WTC11 (cell line): ENCODE data around the gene SLC25A44. TPM values are rescaled to one million over a fixed set of nuclear protein-coding genes. Genes with fewer than 3 reads are reported as not detected.

Experiments used
- ATAC-seq: fragments of 200-7000 bp; cut with Tn5 transposase; 2 replicates; pipeline ENCODE4 v1.10.0; 2021; ENCODE audit warnings: mild to moderate bottlenecking, moderate library complexity
- CTCF ChIA-PET: fragments of 300-600 bp; sonication (Branson Sonifier 250); formaldehyde crosslinking; loops from one replicate; lab custom pipeline; 2021; ENCODE audit warnings: antibody characterized with exemption; lab: Charles Lee
- POLR2A ChIA-PET: fragments of 350-600 bp; sonication (Branson Sonifier 250); formaldehyde crosslinking; loops from one replicate; lab custom pipeline; 2021; ENCODE audit warnings: antibody characterized with exemption; lab: Charles Lee
- DNase-seq: peaks from one replicate; pipeline ENCODE4 v3.0.0; 2021; ENCODE audit warnings: low spot score
- H3K27ac Mint-ChIP-seq: 2 replicates; pipeline ENCODE4 v1.8.0; 2021; ENCODE audit warnings: mixed read lengths
- H3K27me3 Mint-ChIP-seq: 2 replicates; pipeline ENCODE4 v1.8.0; 2021; ENCODE audit warnings: low read depth, mild to moderate bottlenecking, moderate library complexity, mixed read lengths
- H3K36me3 Mint-ChIP-seq: 2 replicates; pipeline ENCODE4 v1.8.0; 2021; ENCODE audit warnings: mixed read lengths
- H3K4me1 Mint-ChIP-seq: 2 replicates; pipeline ENCODE4 v1.8.0; 2022; ENCODE audit warnings: mixed read lengths
- H3K4me3 Mint-ChIP-seq: 2 replicates; pipeline ENCODE4 v1.8.0; 2021; ENCODE audit warnings: mild to moderate bottlenecking, moderate library complexity, mixed read lengths
- H3K9me3 Mint-ChIP-seq: 2 replicates; pipeline ENCODE4 v1.8.0; 2021; ENCODE audit warnings: mixed read lengths
- ATF2 ChIP-seq: sonication (generic); formaldehyde crosslinking; IDR thresholded peaks from 2 replicates; pipeline ENCODE4 v1.8.1; 2022; ENCODE audit warnings: low read depth, missing genetic modification reagents, borderline replicate concordance
- ELF4 ChIP-seq: sonication (generic); formaldehyde crosslinking; IDR thresholded peaks from 2 replicates; pipeline ENCODE4 v1.8.1; 2022; ENCODE audit warnings: low read depth, mild to moderate bottlenecking, moderate library complexity, missing genetic modification reagents
- EMX1 ChIP-seq: fragments of 250-450 bp; sonication (Bioruptor Pico); IDR thresholded peaks from 2 replicates; pipeline ENCODE4 v1.8.0; 2021; ENCODE audit warnings: mild to moderate bottlenecking
- ETV6 ChIP-seq: sonication (generic); formaldehyde crosslinking; IDR thresholded peaks from 2 replicates; pipeline ENCODE4 v1.8.1; 2022; ENCODE audit warnings: mild to moderate bottlenecking, missing genetic modification reagents
- GABPB1 ChIP-seq: sonication (generic); formaldehyde crosslinking; IDR thresholded peaks from 2 replicates; pipeline ENCODE4 v1.8.1; 2023; ENCODE audit warnings: mild to moderate bottlenecking, missing genetic modification reagents
- GRHL2 ChIP-seq: fragments of 250-450 bp; sonication (Bioruptor Pico); IDR thresholded peaks from 2 replicates; pipeline ENCODE4 v1.8.0; 2022; ENCODE audit warnings: mild to moderate bottlenecking, moderate library complexity; ENCODE audit not compliant: insufficient replicate concordance, severe bottlenecking
- HMGA2 ChIP-seq: fragments of 250-450 bp; sonication (Bioruptor Pico); IDR thresholded peaks from 2 replicates; pipeline ENCODE4 v1.4.0; 2021; ENCODE audit warnings: mild to moderate bottlenecking, moderate library complexity
- JAZF1 ChIP-seq: fragments of 250-450 bp; sonication (Bioruptor Pico); IDR thresholded peaks from 2 replicates; pipeline ENCODE4 v1.9.0; 2021; ENCODE audit warnings: moderate library complexity, mild to moderate bottlenecking, inconsistent platforms
- JUN ChIP-seq: sonication (generic); formaldehyde crosslinking; IDR thresholded peaks from 2 replicates; pipeline ENCODE4 v1.8.0; 2023; ENCODE audit warnings: mild to moderate bottlenecking, missing genetic modification reagents
- NR1H2 ChIP-seq: sonication (generic); formaldehyde crosslinking; IDR thresholded peaks from 2 replicates; pipeline ENCODE4 v1.9.0; 2021; ENCODE audit warnings: mild to moderate bottlenecking, moderate library complexity, missing genetic modification reagents
- RELA ChIP-seq: sonication (generic); formaldehyde crosslinking; IDR thresholded peaks from 2 replicates; pipeline ENCODE4 v1.8.1; 2022; ENCODE audit warnings: missing genetic modification reagents, mild to moderate bottlenecking, borderline replicate concordance
- SMAD4 ChIP-seq: sonication (generic); formaldehyde crosslinking; IDR thresholded peaks from 2 replicates; pipeline ENCODE4 v1.8.0; 2022; ENCODE audit warnings: mild to moderate bottlenecking, missing genetic modification reagents
- USF1 ChIP-seq: sonication (generic); formaldehyde crosslinking; IDR thresholded peaks from 2 replicates; pipeline ENCODE4 v1.8.0; 2022; ENCODE audit warnings: mild to moderate bottlenecking, missing genetic modification reagents
- ZNF232 ChIP-seq: sonication (generic); formaldehyde crosslinking; IDR thresholded peaks from 2 replicates; pipeline ENCODE4 v1.8.0; 2022; ENCODE audit warnings: mild to moderate bottlenecking, missing genetic modification reagents
- ZNF263 ChIP-seq: sonication (generic); formaldehyde crosslinking; IDR thresholded peaks from 2 replicates; pipeline ENCODE4 v1.8.1; 2022; ENCODE audit warnings: low read depth, mild to moderate bottlenecking, moderate library complexity, missing genetic modification reagents
- ZNF416 ChIP-seq: fragments of 250-450 bp; sonication (Bioruptor Pico); IDR thresholded peaks from 2 replicates; pipeline ENCODE4 v1.9.0; 2021; ENCODE audit warnings: mild to moderate bottlenecking, inconsistent platforms
- ZNF423 ChIP-seq: fragments of 250-450 bp; sonication (Bioruptor Pico); IDR thresholded peaks from 2 replicates; pipeline ENCODE4 v2.1.2; 2022; ENCODE audit warnings: mild to moderate bottlenecking, moderate library complexity
- ZNF425 ChIP-seq: fragments of 250-450 bp; sonication (Bioruptor Pico); conservative IDR thresholded peaks from 2 replicates; pipeline ENCODE4 v1.9.0; 2021; ENCODE audit warnings: mild to moderate bottlenecking
- ZNF671 ChIP-seq: fragments of 250-450 bp; sonication (Bioruptor Pico); IDR thresholded peaks from 2 replicates; pipeline ENCODE4 v1.8.0; 2021; ENCODE audit warnings: mild to moderate bottlenecking
- total RNA-seq: library from RNA; stranded (reverse); gene quantifications from 3 replicates; pipeline ENCODE4 v1.2.3, GENCODE V29; 2021

Gene SLC25A44
- total RNA-seq, 1 experiment from 2014 or later = 29.1 TPM

GRCh38 chr1:156253634-156254033 lies 59.7 kb downstream of the SLC25A44 start:
- Mint-ChIP-seq H3K27me3 (no peaks in the 10 kb centered on the region), H3K9me3 (no peaks in the 10 kb centered on the region), H3K27ac (peak overlapping the region; percentile 2; the same call in 1 of the 2 replicates), H3K36me3 (peaks cover 73% of the 10 kb centered on the region), H3K4me1 (no peaks in the 10 kb centered on the region), H3K4me3 (no peak overlapping the region)
- DNase-seq (no peak), ATAC-seq (no peak)
- ChIA-PET CTCF (interaction anchor here (0.6 kb wide), 1 partner anchor 112 kb away, joined by 3 read pairs; no protein-coding TSS in a partner anchor), POLR2A (interaction anchor here (0.6 kb wide), 1 partner anchor 20 kb away, joined by 7 read pairs; no protein-coding TSS in a partner anchor)
- TF ChIP-seq ZNF232 (CRISPR knock-in tag) = no peak
- no peak for TF ChIP-seq ZNF425 (CRISPR knock-in tag)
- TF ChIP-seq EMX1 = no peak

- no peak overlapping the region for H3K27ac Mint-ChIP-seq
- H3K9me3 Mint-ChIP-seq = no peaks in the 10 kb centered on the region
- POLR2A ChIA-PET = interaction anchor here (0.5 kb wide), 1 partner anchor 47 kb away, joined by 3 read pairs; no protein-coding TSS in a partner anchor
- TF ChIP-seq GRHL2 (no peak), RELA (CRISPR knock-in tag) (no peak), SMAD4 (CRISPR knock-in tag) (no peak), ZNF263 (CRISPR knock-in tag) (no peak), ATF2 (CRISPR knock-in tag) (no peak)
- H3K27me3 Mint-ChIP-seq = no peaks in the 10 kb centered on the region
- H3K4me1 Mint-ChIP-seq = no peaks in the 10 kb centered on the region
- H3K4me3 Mint-ChIP-seq = no peak overlapping the region
- CTCF ChIA-PET = interaction anchor here (0.9 kb wide), 1 partner anchor 33 kb away, joined by 4 read pairs; no protein-coding TSS in a partner anchor
- peaks cover 73% of the 10 kb centered on the region for H3K36me3 Mint-ChIP-seq
- ATAC-seq (no peak), DNase-seq (no peak)
Observed at GRCh38 chr1:156257711-156258110, 63.8 kb downstream of the SLC25A44 start.

- ChIA-PET POLR2A (no interaction called here), CTCF (interaction anchor here (0.6 to 1.8 kb wide), 4 partner anchors 10 to 92 kb away, joined by 3 to 9 read pairs (median 6); partner anchors contain the start of gene PAQR6)
- no peak for TF ChIP-seq ZNF671 (CRISPR knock-in tag)
- TF ChIP-seq NR1H2 (CRISPR knock-in tag) = no peak
- TF ChIP-seq HMGA2 = no peak
- no peak for TF ChIP-seq ZNF416 (CRISPR knock-in tag)
- no peak for TF ChIP-seq GABPB1 (CRISPR knock-in tag)
- no peak for TF ChIP-seq JAZF1
- TF ChIP-seq ELF4 (CRISPR knock-in tag) = no peak
- no peak for TF ChIP-seq ETV6 (CRISPR knock-in tag)
- no peak for TF ChIP-seq SMAD4 (CRISPR knock-in tag)
- TF ChIP-seq ZNF423 (CRISPR knock-in tag) = no peak
- TF ChIP-seq JUN (CRISPR knock-in tag) = no peak
- TF ChIP-seq USF1 (CRISPR knock-in tag) = no peak
- ATAC-seq = no peak
- no peak for DNase-seq
- Mint-ChIP-seq H3K27ac (no peak overlapping the region), H3K27me3 (no peaks in the 10 kb centered on the region), H3K9me3 (no peaks in the 10 kb centered on the region), H3K36me3 (peaks cover 73% of the 10 kb centered on the region), H3K4me3 (no peak overlapping the region), H3K4me1 (no peaks in the 10 kb centered on the region)
Observed at GRCh38 chr1:156258859-156259258, 65.0 kb downstream of the SLC25A44 start.
